ENCODE results near the gene RGPD4.
"Not testable (repeated sequence)": the region's sequence is repeated elsewhere in the genome, so short reads cannot be mapped to it uniquely, and the experiment has no call there.

The RGPD4 gene

DNA sequence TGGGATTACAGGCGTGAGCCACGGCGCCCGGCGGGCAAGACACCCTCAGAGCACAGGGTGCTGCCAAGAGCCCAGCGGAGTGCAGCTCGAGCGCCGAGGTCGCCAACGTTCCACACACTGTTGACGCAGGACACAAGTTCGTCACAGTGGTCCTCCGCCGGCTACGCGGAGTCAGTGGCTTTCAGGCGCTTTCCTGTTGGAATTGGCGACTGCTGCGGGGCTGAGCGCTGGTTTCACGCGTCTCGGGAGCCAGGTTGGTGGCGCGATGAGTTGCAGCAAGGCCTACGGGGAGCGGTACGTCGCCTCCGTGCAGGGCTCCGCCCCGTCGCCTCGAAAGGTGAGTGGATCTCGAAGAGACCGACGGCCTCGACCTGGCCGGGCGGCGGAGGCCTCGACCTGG lies at the start of gene RGPD4:
TSS of gene RGPD4 (plus strand) at position 144 of the 400 bp plus-strand sequence. CDS start at position 266, 122 bp downstream.
- not testable (repeated sequence) for DNase-seq (ENCODE audit: low read depth in 4 of 4, low spot score in 1 of 4)

DNA sequence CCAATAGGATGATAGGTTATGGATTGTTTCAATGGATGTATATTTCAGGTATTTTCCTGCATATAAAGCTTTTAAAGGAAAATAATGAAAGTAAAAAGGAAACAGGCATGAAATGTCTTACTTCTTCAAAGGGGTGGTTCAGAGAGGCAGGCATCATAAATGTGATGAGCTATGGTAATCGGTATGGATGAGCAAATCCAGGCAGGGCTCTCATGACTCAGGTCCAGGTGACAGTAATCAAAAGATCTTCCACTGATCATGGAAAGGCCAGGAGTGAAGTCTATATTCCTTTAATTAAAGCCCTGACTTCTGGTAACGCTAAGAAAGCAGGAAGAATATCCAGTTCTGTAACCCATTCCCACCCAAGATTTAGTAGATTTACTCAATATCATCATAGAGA lies 48.7 kb upstream of the RGPD4 start:
- DNase-seq (ENCODE audit: low read depth in 4 of 4, low spot score in 1 of 4), result no peak

DNA sequence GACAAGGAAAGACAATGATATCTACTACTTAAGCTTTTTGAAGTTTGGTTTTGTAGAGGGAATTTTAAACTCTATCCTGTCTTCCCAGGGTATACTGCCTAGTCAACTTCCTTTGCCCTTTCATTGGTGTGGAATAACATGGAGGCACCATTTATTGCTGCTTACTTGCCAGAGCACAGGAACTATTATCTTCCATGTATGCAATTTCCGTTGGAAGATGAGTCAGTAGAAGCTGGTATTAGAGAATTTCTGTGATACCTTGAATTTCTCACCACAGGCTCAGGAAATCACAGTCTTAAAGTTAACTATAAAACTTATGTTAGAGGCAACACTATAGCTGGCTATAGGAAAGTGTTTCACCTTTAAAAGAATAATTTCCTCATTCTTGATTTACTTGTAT lies 40.9 kb upstream of the RGPD4 start:
- DNase-seq (ENCODE audit: low read depth in 4 of 4, low spot score in 1 of 4), result no peak

DNA sequence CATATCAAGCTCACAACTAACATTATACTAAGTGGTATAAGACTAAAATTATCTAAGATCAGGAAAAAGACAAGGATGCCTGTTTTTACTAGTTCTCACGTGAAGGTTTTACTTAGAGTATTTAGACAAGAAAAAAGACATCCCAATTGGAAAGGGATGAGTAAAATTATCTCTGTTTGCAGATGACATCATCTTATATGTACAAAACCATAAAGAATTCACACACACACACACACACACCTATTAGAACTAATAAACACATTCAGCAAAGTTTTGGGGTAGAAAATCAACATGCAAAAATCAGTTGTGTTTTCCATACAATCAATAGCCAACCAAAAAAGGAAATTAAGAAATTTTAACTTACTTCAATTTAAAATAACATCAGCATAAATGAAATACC lies 35.9 kb upstream of the RGPD4 start:
- DNase-seq (ENCODE audit: low read depth in 4 of 4, low spot score in 1 of 4), result no peak

DNA sequence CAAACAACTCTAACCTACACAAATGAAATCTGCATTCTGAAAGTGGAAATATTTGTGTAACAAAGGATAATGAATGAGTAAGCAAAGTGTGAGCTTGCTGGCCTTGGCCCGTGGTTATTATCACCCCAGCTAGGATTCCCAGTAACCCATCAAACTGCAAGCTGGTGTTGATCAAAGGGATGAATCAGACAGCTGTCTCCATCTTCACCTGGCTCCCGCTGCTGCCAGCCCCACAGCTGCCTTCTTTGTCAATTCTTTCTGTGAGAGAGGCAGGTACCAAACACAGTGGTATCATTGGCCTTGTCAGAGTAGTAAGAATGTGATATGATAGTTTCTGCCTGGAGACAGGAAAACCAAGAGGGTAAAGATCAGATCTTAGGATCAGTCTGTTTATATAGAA lies 25.2 kb upstream of the RGPD4 start:
- no peak for DNase-seq (ENCODE audit: low read depth in 4 of 4, low spot score in 1 of 4)

DNA sequence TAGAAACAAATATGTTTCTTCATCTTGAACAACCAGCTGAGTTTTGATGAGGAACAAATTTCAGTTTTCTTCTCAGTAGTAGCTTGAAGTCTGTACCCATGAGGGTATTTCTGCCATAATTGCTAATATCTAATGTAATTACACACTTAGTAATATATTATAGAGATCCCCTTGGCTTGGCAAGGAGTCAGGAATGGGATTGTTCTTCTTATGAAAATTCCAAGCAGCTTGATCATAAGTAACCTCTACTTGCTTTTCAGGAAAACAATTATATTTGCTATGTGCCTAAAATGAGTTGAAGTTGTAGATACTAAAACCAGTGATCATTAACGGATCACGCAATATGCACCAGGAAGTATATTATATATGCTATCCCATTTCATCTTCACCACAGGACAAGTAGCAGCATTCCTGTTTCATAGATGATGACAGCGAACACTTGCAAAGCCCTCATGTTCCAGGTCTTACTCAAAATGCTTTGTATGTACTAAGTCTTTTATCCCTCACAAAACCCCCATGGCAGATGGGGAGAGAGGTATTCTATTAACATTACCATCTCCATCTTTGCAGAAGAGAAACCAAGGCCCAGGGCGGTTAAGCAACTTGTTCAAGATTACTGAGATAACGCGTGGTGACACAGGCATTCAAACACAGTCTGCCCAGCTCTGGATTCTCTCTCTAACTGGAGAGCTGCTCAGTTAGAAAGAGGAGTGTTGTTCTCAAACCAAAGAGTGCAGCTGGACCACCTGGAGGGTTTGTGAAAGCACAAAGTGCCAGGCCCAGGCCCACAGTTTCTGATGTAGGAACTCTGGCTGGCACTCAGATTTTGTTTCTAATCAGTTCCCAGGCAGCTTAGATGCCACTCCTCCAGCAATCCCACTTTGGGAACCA lies 21.8 kb upstream of the RGPD4 start:
- no peak for DNase-seq (ENCODE audit: low read depth in 4 of 4, low spot score in 1 of 4)

DNA sequence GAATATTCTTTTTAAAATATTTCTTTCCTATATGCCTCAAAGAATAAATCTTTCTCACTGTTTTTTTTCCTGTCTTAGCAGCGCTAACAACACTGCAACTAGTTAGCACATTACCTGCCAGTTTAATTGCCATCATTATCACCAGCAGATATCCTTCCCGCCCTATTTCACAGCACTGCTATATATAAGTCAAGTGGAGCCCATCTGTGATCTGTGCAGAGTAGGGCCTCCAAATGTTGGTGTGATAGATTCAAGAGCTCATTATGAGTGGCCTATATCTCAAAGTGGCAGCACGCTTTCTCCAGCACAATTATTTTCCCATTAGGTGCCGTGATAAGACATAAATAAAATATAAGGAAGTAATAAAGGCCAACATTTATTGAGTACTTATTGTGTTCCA lies 19.8 kb upstream of the RGPD4 start:
- no peak for DNase-seq (ENCODE audit: low read depth in 4 of 4, low spot score in 1 of 4)

DNA sequence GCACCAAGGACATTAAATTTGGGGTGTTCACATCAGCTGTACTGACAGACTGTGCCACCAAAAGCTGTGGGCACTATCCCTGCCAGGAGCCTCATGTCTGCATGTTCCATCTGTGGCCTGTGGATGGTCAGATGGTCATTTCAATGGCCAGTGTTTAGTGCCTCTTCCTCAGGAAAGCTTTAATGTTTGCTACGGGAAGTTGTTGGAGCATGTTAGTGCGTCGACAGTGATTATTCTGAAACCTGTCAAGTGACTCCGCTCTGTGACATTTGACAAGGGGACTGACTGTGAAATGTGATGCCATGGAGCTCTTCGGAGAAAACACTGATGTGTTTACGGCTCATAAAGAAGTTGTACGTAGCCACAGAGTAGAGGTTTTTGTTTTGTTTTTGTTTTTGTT lies 18.7 kb upstream of the RGPD4 start:
- DNase-seq (ENCODE audit: low read depth in 4 of 4, low spot score in 1 of 4), result no peak

DNA sequence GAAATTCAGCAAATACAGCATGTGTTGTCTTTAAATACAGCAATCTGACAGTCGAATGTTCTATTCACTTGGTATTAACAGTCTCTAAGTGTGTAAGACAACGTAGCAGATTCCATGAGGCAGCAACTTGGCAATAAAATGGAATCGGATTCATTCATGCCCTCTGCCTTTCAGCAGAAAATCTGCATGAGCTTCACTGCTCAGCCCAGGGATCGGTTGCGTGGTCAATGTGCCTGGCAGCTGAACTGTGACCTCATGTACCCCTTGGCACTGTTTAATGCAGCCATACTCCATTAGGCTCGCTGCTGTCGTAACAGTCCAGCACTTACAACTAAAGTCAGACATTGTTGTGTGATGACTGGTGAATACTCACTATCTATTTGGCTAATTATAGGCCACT lies 17.7 kb upstream of the RGPD4 start:
- no peak for DNase-seq (ENCODE audit: low read depth in 4 of 4, low spot score in 1 of 4)

DNA sequence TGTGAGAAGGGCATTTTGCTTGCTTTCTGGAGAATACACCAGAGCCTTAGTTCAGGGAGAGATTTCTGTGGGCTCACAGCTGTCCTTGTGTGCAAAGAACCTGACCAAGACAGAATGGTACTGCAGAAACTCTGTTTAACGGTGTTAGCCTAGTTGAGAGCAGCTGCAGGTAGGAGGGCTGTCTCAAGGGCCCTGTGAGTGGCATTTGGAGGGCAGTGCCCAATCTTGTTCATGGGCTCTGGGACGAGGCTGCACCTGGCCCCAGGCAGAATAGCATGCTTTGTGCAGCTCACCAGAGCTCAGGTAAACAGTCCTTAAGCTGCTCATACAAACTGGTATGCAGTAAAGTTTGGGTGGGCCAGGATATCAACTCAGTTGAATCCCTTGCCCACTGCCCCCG lies 16.9 kb upstream of the RGPD4 start:
- no peak for DNase-seq (ENCODE audit: low read depth in 4 of 4, low spot score in 1 of 4)

DNA sequence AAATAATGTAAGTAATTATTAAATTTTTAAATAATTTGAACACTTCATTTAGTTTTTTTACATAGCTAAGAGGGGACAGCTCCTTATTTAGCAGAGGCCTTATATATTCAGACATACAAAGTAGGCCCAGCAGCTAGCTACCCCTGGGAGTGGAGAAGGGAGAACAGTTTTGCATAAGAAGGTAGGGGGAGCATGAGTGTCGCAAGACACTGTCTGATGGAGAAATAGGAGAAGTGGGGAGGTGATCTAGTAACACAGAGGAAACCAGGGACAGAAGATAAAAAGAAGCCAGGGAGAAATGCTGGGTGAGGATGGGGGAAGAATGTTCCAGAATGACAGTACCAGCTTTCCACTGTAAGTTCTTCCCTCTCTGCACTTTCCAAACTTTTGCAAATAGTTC lies 16.0 kb upstream of the RGPD4 start:
- DNase-seq (ENCODE audit: low read depth in 4 of 4, low spot score in 1 of 4), result no peak

DNA sequence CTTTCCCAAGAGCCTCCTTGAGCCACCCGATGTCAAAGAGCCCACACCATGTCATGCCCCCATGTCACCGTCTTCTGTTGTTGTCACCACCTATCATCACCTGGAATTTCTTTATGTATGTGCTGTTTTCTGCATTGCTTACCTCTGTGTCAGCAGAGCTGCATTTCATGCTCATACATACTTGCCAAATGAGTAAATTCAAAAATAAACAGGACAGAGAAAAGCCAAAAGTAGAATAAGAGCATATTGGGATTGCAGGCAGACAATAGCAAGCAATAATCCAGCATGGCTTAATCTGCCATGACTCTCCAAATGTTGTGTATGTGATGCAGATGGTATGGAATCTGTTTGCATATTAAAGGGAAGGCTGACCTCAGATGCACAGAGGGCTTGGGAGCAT lies 15.3 kb upstream of the RGPD4 start:
- no peak for DNase-seq (ENCODE audit: low read depth in 4 of 4, low spot score in 1 of 4)

DNA sequence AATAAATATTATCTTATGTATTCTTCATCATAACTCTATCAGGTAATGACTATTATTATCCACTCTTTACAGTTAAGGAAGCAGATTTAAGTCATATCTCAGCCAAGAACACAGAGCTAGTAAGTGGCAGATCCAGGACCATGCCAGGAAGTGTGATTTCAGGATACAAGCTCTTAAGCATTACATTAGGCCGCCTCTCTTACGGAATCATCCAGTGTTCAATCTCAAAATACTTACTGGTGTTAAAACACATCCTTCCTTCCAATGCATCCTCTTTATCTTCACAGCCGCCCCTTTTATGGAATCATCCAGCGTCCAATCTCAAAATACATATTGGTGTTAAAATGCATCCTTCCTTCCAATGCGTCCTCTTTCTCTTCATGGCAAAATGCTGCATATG lies 14.7 kb upstream of the RGPD4 start:
- no peak for DNase-seq (ENCODE audit: low read depth in 4 of 4, low spot score in 1 of 4)

DNA sequence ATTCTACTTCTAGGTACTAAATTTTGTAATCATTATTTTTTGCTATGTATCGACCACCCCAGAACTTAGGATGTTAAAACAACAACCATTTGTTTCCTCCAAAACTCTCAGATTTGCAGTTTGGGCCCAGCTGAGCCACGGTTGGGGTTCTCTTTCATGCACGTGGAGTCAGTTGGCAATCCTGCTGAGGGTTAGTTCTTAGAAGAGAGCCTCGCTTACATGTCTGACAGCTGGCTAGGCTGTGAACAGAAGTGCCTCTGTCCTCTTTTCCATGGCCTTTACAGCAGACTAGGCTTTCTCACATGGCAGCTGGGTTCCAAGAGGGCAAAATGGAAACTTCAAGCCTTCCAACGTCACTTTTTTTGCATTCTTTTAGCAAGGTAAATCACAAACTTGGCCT lies 9.3 kb upstream of the RGPD4 start:
- DNase-seq (ENCODE audit: low read depth in 4 of 4, low spot score in 1 of 4), result no peak

DNA sequence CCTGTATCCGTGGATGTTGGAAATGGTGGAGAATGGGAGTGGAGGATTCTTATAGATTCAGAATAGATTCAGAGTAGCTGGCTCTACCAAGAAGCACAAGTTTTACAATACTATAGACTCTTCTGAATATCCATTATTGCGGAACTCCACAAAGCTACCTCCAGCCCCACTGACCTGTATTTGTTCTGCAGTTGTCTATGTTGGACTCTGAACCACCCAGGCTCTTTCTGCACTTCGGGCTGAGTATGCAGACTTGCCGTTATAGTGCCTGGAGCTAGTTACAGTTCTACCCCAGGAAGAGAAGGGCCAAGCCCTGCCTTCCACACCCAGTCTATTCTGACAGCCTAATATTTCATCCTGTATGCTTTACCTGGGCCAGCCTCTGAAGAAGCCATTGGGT lies 4.4 kb upstream of the RGPD4 start:
- no peak for DNase-seq (ENCODE audit: low read depth in 4 of 4, low spot score in 1 of 4)

DNA sequence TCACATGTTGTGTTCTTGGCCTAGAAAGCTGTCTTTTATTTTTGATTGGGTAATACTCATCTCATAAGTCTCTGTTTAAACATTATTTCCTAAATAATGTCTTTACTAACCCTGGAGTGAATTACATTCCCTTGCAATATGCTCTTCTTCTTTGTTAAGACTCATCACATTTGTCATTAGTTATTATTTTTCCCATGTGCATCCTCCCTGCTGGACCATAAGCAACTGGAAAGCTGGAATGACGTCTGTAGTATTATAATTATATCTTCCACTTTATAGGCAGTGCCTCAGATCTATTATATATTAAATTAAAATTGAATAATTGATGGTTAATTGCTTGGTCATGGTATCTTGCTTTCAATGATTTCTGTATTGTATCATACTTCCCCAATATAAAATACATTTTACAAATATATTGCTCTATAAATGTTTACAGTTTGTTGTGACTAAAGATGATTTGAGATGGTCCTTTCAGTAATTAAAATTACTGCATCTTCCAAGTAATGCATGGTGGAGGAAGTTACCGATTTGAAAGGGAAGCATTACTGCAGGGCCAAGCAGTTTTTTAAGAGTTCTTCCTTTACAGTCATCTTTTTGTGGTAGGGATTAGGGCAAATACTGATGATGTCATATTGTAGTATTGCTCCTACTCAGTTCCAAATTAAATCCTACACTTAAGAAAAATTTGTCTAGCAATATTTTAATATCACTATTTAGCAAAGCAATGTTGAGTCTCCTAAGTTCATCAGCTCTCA lies 2.1 kb upstream of the RGPD4 start:
- no peak for DNase-seq (ENCODE audit: low read depth in 4 of 4, low spot score in 1 of 4)

DNA sequence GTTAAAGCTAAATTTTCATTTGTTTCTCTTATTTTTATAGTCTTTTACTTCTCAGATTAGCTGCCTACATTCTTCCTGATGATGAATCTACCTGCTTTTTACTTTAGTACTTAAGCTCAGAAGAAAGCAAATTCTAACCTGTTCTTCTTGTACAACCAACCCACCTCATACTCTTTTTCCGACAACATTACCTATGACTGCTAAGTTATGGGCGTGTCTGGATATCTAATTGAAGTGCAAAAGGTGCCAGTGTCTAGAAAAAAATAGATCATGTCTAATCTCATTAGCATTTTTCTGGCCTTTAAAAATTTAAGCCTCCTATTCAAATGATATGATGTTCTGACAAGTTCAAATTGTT lies 1.5 kb upstream of the RGPD4 start:
- DNase-seq (ENCODE audit: low read depth in 4 of 4, low spot score in 1 of 4), result no peak

DNA sequence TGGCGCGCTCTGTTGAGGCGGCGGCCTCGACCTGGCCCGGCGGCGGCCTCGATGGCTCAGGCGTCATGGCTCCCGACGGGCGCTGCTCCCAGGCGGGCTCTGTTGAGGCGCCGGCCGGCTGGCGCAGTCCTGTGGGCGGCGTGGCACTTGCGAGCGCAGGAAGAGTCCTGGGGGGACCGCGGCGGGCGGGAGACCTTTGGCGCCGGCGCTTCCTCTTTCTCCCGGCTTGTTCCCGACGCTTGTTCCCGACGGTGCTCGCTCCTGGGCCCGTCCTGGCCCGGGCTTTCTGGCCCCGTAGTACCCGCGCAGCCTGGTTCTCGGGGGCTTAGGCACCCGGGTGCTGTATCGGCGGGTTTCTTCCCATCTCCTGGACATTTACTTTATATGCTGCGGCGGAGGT lies 2.8 kb downstream of the RGPD4 start:
- not testable (repeated sequence) for DNase-seq (ENCODE audit: low read depth in 4 of 4, low spot score in 1 of 4)

DNA sequence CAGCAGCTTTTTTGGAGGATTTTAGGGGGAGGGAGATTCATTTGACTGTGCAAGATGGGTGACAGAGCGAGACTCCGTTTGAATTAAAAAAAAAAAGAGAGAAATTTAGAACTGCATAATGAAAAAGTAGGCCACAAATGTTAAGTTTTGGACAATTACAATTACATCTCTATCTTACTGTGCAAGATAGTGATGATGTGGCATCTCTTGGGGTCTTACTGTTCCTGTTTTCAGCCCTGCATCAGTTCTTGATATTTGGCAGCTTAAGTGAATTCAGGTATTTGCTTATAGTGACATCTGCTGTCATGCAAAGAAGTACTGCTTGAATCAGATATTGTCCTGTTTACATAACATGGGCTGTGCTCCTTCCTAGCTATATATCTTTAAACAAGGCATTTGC lies 6.5 kb downstream of the RGPD4 start:
- DNase-seq (ENCODE audit: low read depth in 4 of 4, low spot score in 1 of 4), result not testable (repeated sequence)

DNA sequence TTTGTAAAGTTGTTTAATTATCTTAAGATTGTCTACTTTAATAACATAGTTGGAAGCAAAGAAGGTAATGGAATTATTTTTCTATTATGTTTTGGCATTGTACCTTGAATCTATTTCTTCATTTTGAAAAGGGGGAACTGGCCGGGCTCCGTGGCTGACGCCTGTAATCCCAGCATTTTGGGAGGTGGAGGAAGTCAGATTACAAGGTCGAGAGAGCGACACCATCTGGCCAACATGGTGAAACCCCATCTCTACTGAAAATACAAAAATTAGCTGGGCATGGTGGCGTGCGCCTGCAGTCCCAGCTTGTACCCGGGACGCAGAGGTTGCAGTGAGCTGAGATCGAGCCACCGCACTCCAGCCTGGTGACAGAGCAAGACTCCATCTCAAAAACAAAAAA lies 6.9 kb downstream of the RGPD4 start:
- DNase-seq (ENCODE audit: low read depth in 4 of 4, low spot score in 1 of 4), result not testable (repeated sequence)

DNA sequence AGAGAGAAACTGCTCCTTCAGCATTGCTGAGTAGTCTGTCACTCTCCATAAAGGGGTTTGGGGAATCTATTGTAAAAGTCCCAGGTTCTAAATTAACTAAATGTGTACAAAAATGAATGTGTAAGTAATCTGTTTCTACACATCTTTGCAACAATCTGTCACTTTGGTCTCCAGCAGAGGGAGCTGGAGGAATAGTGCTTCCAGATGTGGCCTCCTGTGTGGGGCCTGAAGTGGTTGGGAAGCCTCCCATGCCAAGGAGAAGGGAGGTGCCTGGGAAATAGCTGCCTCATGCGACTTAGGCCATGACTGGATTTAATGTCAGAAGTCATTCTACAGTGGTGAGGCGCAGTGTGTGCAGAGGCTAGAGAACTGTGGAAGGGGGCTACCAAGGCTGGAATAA lies 89.4 kb downstream of the RGPD4 start:
- DNase-seq (ENCODE audit: low read depth in 4 of 4, low spot score in 1 of 4), result not testable (repeated sequence)

DNA sequence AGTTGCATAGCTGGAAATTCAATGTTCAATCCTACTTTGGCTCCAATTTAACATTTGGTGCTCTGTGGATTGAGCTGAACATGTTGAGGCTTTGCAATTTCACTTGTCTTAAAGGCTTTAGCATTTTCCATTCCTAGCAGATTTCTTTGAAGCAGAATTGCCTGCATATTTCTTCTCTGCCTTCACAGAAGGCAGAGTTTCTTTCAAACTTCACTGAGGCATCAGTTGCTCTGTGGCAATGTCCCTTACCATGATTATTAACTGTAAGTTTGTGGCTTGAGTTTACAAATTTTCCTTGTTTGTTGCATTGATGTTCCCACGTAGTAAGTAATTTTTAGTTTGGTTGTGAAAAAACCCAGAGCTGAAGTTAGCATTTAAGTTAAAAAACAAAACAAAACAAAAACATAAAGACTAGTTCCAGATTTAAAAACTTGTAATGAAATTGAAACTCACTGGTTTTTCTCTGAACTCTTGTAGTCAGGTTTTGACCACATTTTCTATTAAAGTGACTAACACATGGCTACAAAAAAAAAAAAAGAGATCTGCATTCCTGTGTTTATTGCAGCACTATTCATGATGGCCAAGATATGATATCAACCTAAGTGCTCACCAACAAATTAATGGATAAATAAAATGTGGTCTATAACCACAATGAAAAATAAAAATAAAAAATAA lies 90.1 kb downstream of the RGPD4 start:
- not testable (repeated sequence) for DNase-seq (ENCODE audit: low read depth in 4 of 4, low spot score in 1 of 4)
